ENCODE results near the gene BCAS1.

- TF ChIP-seq CTCF (IDR thresholded peaks at IDR 0.05; ENCODE audit: low read depth, low read length) (no peak), EZH2phosphoT487 (IDR thresholded peaks at IDR 0.05; ENCODE audit: low read depth) (no peak)
Observed at GRCh38 chr20:54014293-54014926, 56.0 kb downstream of the BCAS1 start.

Measured in OCI-LY3 (cell line).